NCI-H2107 treated with DMSO at 0.1 percent for 48 hours (cell line): ENCODE measurements around the gene KBTBD4.
A peak's percentile ranks its signal among the peaks of the same experiment; 100 is the strongest.
"Not testable (repeated sequence)": the region's sequence is repeated elsewhere in the genome, so short reads cannot be mapped to it uniquely, and the experiment has no call there.

Experiments
- DNase-seq: peaks from one replicate; lab custom pipeline; 2025; ENCODE audit not compliant: unreplicated experiment; lab: John Stamatoyannopoulos, UW

Gene KBTBD4

DNA sequence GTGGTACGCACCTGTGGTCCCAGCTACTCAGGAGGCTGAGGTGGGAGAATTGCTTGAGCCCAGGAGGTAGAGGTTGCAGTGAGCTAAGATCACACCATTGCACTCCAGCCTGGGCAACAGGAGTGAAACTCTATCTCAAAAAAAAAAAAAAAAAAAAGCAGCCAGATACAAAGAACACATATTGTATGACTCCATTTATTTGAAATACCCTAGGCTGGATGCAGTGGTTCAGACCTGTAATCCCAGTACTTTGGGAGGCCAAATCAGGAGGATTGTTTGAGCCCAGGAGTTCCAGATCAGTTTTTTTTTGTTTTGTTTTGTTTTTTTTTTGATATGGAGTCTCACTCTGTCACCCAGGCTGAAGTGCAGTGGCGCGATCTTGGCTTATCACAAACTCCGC lies 16.4 kb downstream of the KBTBD4 start:
- not testable (repeated sequence) for DNase-seq

DNA sequence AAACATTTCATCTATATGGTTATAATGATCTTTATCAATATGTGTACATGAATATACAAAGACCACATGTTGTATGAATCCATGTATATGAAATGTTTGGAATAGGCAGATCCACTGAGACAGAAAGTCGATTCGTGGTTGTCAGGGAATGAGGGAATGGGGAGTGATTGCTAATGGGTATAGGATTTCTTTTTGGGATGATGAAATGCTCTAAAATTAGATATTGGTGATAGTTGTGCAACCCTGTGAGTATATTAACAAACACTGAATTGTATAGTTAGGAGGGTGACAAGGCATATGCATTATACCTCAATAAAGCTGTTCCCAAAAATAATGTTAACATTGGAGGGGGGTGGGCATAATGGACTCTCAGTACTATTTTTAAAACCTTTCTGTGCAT lies 18.3 kb downstream of the KBTBD4 start:
- no peak for DNase-seq

DNA sequence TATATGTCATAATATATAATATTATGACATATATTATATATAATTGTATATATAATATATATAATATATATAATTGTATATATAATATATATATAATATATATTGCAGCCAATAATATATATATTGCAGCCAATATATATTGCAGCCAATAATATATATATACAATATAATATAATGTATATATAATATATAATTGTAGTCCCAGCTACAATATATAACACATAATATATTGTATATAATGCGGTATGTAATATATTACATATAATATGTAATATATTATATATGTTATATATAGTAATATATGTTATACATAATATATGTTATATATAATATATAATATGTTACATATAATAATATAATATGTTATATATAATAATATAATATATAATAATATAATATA lies 20.1 kb downstream of the KBTBD4 start:
- DNase-seq = no peak

DNA sequence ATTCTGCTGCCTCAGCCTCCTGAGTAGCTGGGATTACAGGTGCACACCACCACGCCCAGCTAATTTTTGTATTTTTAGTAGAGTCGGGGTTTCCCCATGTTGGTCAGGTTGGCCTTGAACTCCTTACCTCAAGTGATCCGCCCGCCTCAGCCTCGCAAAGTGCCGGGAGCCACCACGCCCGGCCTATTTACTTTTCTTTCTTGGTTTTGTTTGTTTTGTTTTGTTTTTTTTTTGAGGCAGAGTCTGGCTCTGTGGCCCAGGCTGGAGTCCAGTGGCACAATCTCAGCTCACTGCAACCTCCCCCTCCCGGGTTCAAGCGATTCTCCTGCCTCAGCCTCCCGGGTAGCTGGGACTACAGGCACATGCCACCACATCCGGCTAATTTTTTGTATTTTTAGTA lies 21.8 kb downstream of the KBTBD4 start:
- DNase-seq = not testable (repeated sequence)

DNA sequence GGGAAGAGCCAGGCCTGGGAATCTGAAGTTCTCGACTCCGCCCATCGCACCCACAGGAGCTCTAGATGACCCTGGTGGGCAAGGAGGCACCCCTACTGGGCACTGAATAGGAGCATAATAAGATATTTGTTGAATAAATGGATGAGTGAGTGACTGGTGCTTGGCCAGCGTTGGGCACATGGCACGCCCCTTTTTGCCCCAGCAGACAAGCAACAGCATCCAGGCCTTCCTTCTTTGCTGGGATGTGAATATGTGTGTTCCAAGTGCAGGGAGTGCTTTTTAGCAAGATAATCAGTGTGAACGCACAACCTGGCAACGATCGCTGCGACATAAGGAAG lies 25.4 kb downstream of the KBTBD4 start:
- DNase-seq = no peak

DNA sequence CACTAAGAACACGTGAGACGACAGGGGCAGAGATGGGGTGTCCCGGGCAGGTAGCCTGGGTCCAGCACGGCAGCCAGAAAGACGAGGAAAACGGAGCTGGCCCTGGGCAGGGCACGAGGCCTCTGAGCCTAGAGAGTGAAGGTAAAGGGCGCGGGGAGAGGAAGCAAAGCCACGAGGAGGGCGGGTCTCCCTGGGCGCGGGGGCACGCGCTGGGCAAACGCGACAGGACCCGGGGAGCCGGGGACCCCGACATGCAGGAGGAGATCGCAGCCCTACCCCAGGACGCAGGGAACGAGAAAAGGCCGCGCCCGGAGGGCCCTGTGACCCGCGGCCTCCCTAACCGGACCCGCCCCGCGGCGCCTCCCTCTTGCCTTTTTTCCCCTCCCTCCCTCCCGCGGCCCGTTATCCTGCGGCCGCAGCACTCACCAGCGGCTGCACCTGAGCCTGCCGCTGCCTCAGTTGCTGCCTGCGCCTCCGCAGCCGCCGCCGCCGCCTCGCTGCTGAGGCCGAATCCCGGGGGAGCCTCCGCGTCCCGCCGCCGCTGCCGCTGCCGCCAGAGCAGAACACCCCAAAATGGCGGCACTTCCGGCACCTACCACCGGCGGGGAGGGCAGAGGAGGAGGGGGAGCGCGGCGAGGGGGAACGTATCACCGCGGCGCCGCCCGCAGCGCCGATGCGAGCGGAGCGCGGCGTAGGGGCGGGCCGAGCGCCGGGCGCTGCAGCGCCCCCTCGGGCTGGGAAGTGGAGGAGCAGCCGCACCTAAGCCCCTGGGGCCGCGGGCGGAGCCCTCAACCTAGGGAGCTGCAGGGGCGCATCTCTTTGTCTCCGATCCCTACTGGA lies 26.0 kb downstream of the KBTBD4 start, which contains the start of gene CELF1:
TSS of gene CELF1 (minus strand) at position 567 of the 840 bp plus-strand sequence. CDS start 53,609 bp downstream, outside the sequence.
- DNase-seq = peak; percentile 73

DNA sequence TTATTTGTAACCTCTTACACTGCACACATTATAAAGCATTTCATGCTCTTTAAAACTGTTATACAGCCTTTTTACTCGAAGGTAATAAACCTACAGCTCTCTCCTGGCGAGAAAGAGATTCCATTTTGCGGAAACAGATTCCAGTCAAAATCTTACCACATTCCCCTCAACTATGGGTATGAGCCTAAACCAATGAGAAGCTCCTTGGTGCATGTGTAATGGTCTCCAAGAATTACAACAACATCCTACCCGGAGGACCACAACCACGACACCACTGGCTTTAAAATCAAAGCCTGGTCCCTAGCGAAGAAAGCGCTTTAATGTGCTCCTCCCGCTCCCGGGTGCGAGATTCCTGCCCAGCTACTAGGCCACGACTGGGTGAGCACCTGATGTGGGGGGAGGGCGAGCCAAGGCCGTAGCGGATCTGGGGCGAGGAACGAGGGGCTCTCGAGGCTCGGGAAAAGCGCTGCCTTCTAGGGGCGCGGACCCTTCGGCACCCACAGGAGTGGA lies 26.7 kb downstream of the KBTBD4 start:
- DNase-seq = no peak

DNA sequence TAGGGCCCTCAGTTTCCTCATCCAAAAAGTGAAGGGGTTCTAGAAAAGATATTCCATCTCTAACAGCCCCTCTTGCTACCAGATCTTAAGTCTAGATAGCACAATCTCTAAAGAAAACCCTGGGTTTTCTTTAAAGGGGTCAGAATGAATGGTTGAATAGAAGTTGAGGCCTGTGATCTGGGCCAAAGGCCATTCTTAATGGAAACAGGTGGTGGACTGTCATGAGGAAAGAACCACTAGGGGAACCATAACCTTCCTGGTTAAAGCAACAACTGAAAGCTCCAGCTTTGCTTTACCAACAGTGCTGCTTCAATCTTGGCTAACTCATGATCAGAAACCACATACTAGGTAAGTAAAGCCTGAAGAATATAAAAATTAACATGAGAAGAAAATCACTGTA lies 27.7 kb downstream of the KBTBD4 start:
- no peak for DNase-seq

DNA sequence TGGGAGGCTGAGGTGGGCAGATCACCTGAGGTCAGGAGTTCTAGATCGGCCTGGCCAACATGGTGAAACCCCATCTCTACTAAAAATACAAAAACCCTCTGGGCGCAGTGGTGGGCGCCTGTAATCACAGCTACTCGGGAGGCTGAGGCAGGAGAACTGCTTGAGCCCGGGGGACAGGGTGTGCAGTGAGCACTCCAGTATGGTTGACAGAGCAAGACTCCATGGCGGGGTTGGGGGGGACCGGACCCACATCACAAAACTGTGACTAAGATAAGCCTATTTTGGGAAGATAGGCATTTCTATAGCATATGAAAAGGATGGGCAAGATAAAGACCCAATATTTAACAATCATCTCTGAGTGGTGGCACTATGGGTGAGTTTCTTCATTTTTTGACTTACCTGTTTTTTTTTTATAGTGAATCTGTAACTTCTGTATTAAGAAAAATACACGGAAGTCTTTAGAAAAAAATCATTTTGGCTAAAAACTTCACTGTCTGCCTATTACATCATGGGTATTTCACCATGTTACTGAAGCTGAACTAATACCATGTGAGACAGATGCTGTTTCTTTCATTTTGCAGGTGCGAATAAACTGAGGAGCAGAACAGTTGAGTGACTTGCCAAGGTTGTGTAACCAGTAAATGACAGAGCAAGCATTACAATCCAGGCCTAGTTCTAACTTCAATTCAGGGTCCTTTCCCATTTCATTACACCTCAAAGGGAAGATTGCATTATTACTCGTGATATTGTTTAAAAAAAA lies 28.3 kb downstream of the KBTBD4 start:
- no peak for DNase-seq

DNA sequence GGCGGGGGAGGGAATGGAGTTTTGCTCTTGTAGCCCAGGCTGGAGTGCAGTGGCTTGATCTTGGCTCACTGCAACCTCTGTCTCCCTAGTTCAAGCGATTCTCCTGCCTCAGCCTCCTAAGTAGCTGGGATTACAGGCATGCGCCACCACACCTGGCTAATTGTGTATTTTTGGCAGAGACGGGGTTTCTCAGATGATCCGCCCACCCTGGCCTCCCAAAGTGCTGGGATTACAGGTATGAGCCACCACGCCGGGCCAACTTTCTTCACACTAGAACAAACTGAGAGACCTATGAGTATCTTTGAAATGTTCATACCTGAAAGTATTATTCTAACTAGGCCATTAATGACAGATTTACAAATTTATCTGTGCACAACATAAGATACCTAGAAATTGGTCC lies 32.5 kb downstream of the KBTBD4 start:
- not testable (repeated sequence) for DNase-seq

DNA sequence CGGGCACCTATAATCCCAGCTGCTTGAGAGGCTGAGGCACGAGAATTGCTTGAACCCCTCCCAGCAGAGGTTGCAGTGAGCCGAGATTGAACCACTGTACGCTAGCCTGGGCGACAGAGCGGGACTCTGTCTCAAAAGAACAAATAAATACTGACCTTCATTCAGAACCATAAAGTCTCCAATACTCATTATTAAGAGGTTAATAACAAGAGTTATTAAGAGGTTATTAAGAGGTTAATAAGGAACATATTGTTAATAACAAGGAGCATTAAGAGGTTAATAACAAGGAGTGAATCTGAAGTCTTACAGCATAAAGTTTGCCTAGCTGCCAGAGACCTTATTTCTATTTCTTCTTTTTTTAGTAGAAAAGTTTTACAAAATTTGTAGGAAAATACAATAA lies 33.5 kb downstream of the KBTBD4 start:
- no peak for DNase-seq

DNA sequence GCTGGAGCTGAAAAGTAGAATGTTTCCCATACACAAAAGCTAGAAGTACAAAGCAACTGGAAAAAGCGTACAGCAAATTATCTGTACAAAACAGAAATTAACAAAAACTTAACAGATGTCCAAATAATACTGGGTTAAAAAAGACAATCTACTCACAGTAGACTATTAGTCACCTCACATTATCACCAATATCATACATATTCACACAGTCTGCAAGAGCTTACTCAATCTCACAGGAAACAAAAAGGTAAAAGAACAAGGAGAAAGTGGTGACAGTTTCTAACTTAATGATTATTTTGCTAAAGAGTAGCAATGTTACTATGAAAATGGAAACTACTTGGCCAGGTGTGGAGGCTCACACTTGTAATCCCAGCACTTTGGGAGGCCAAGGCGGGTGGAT lies 37.7 kb downstream of the KBTBD4 start:
- DNase-seq = no peak

DNA sequence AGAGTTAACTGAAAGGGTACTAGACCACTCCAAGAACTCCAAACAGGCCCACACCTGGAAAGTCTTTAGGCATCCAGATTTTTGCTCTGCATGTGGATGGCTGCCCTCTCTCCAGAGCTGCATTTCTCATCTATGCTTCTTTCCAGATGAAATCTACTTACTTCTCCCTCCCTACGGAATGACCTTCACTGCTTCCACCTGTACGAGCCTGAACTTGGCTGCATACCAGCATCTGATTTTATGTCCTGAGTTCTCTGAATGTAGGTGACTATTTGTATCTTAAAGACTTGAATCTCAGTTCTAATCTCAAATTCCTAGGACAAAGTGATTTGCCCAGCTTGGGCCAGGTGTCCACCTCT lies 39.1 kb downstream of the KBTBD4 start:
- no peak for DNase-seq

DNA sequence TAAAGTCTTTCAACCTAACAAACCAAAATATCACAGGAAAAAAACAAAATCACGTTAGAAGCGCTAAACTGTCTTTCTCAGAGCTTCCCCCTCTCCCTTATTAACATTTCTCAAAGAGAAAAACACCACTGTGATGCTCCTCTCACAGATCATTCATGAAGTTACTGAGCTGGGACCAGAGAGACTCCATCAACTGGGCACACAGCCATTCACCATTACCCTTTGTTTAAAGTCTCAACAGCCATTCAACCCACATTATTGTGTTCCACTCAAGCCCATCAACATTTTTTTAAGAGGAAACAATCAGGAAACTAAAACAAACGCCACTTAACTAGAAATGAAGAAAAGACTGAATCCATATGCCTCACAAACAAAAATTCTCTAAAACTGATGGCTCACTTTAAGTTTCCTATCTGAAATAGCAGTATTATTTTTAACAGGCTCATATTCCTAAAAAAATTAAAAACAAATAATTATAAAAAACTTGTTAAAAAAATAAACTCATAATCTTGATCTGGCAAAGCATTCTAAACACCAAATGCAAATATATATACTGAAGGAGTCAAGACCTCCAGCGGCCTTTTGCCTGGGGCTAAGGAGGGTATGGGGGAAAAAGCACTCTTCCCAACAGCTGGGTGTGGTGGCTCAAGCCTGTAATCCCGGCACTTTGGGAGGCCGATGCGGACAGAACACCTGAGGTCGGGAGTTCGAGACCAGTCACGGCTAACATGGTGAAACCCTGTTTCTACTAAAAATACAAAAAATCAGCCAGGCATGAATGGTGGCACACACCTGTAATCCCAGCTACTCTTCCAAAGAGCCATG lies 39.8 kb downstream of the KBTBD4 start:
- peak; percentile 37 for DNase-seq

DNA sequence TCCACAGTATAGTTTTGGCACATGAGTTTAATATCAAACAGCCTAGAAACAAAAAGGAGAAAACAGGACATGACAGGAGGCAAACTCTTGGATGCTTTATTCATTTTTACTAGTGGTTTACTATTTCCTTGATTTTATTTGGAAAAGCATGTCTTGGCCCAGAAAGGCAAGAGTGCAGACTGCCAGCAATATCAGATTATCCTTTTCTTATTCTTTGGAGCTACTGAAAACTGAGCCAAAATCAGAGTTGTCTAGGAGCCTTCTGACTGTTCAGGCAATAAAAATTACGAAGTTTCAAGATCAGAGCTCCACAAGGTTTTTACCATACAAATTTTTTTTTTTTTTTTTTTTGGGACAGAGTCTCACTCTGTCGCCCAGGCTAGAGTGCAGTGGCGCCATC lies 41.9 kb downstream of the KBTBD4 start:
- no peak for DNase-seq

DNA sequence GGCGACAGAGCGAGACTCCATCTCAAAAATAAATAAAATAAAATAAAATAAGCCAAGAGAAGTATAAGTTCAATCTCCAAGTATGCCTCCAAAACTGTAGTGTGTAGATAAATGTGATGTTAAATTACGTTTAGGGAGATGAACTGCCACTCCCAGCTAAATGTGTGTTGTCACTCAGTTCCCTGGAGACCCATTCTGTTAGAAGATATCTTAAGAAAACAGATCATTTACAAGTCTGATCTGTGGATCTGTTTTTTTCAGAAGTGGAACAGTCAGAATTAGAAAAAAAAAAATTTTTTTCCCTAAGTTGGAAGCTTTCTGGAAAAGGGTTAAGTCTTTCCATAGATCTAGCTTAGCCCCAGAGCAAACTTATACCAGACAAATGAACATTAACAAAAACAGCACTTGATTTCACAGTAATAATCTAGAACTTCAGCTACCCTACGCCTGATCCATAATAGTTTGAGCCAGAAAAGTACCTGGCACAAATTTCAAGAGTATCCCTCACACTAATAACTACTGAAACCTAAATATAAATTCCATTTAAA lies 44.0 kb downstream of the KBTBD4 start:
- no peak for DNase-seq

DNA sequence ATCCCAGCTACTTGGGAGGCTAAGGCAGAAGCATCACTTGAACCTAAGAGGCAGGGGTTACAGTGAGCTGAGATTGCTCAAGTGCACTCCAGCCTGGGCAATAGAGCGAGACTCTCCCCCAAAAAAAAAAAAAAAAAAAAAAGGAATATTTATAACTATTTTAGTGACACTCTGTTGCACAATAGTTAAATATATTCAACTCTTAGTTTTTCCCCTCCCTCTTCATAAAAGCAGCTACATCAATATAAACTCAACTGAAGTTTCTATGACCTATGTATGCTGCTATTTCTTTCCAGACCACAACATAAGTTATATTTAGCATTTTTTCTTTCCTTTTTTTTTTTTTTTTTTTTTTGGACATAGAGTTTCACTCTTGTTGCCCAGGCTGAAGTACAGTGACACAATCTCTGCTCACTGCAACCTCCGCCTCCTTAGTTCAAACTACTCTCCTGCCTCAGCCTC lies 45.0 kb downstream of the KBTBD4 start:
- DNase-seq = no peak

DNA sequence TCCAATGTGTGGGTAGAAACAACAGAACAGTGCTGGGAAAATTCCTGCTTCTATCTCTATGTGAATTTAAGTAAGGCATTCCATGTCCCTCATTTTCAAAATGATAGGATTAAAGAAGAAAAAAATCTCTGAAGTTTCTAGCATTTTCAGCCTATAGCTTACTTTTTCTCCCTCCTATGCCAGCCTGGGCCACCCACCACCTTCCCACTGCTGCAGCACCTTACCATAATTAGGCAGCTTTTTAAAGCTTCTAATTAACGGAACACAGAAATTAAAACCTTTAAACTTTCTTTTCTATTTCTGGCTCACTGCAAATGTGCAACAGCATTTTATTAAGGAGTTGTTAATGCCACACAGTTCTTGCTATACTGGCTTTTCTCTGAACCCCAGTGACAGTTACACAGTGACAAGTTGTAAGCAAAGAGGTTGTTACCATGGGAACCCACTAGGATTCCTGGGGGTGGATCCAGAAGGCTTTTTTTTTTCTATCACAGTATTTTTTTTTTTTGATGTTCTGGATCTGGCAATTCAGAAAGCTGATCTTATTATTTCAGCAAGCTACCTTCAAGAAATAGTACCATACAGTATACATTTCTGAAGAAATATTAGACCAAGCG lies 46.1 kb downstream of the KBTBD4 start:
- DNase-seq = no peak

DNA sequence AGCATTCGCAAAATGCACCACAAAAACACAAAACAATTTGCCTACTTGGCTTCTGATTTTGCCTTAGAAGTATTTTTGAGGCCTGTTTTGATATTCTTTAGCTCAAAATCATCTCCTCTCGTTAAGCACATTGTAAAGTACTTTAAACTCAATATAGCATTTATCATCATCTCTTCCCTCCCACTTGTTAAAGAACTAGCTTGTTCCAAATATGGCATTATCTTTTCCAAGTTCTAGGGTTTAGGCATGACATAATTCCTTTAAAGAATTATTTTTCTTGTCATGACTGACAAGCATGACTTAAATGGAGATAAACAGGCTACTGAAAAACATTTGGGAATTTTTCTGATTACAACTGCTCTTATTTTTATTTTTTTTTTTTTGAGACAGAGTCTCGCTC lies 47.1 kb downstream of the KBTBD4 start:
- no peak for DNase-seq

DNA sequence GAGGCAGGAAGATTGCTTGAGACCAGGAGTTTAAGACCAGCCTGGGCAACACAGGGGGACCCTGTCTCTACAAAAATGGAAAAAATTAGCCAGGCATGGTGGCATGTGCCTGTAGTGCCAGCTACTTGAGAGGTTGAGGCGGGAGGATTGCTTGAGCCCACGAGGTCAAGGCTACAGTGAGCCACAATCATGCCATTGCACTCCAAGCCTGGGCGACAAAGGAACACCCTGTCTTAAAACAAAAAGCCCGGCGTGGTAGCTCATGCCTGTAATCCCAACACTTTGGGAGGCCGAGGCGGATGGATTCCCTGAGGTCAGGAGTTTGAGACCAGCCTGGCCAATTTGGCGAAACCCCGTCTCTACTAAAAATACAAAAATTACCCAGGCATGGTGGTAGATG lies 48.0 kb downstream of the KBTBD4 start:
- not testable (repeated sequence) for DNase-seq

DNA sequence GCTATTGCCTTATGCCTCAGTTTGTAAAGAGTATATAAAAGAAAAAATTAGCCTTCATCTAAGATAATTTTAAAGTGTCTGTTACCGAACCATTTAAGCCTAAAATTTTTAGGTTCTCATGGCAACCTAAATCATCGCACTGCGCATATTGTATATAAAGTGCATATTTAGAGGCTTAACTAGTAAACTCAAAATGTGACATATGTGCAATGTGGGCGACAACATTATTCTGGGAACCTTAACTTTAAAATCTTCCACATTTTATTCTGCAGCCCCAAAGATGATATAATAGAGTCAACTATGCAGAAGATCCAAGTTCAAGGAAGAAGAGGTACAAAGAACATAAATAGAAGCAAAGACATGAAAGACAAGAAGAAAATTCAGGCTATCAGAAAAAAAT lies 48.8 kb downstream of the KBTBD4 start:
- no peak for DNase-seq
